Activated B cell treated with CpG ODN at 0.5 μM for 24 hours (primary cell): Measurements from ENCODE around the gene HSD17B14. TPM values are rescaled to one million over a fixed set of nuclear protein-coding genes. Genes with fewer than 3 reads are reported as not detected.
A peak's percentile ranks its signal among the peaks of the same experiment; 100 is the strongest.

Experiments used
- ATAC-seq: fragments of 200-7000 bp; cut with Tn5 transposase; one replicate; pipeline ENCODE4 v1.10.0; 2021; ENCODE audit warnings: low read depth, mild to moderate bottlenecking, moderate library complexity
- CTCF ChIA-PET: fragments of 350-600 bp; sonication (Branson Sonifier 250); formaldehyde crosslinking; loops from one replicate; lab custom pipeline; 2021; ENCODE audit warnings: antibody characterized with exemption; lab: Charles Lee
- POLR2A ChIA-PET: fragments of 350-600 bp; sonication (Branson Sonifier 250); formaldehyde crosslinking; loops from one replicate; lab custom pipeline; 2021; ENCODE audit warnings: antibody characterized with exemption; lab: Charles Lee
- DNase-seq: peaks from one replicate; pipeline ENCODE4 v3.0.0; 2022
- H3K27ac Mint-ChIP-seq: one replicate; pipeline ENCODE4 v1.8.0; 2020; ENCODE audit warnings: mixed read lengths
- H3K27me3 Mint-ChIP-seq: one replicate; pipeline ENCODE4 v1.8.0; 2021; ENCODE audit warnings: mixed read lengths
- H3K36me3 Mint-ChIP-seq: one replicate; pipeline ENCODE4 v1.8.0; 2021; ENCODE audit warnings: low read depth, mixed read lengths
- H3K4me1 Mint-ChIP-seq: one replicate; pipeline ENCODE4 v1.8.0; 2021; ENCODE audit warnings: mixed read lengths
- H3K4me3 Mint-ChIP-seq: one replicate; pipeline ENCODE4 v1.8.0; 2020; ENCODE audit warnings: mild to moderate bottlenecking, mixed read lengths
- H3K9me3 Mint-ChIP-seq: one replicate; pipeline ENCODE4 v1.8.0; 2020; ENCODE audit warnings: mixed read lengths
- intact Hi-C: fragments of 100-400 bp; cut with micrococcal nuclease; formaldehyde crosslinking; loops from one replicate; pipeline ENCODE4 v1.15.1; 2024
- total RNA-seq: library from RNA; stranded (reverse); gene quantifications from 2 replicates; pipeline ENCODE4 v1.2.3, GENCODE V29; 2022
- TF ChIP-seq, protein P1 (sequence below): fragments of 200-600 bp; IDR thresholded peaks from one replicate; pipeline ENCODE4 v1.8.0; 2022; ENCODE audit warnings: antibody characterized with exemption, mild to moderate bottlenecking

Gene HSD17B14
- total RNA-seq, 1 donor from 2014 or later, result 2.6 TPM

DNA sequence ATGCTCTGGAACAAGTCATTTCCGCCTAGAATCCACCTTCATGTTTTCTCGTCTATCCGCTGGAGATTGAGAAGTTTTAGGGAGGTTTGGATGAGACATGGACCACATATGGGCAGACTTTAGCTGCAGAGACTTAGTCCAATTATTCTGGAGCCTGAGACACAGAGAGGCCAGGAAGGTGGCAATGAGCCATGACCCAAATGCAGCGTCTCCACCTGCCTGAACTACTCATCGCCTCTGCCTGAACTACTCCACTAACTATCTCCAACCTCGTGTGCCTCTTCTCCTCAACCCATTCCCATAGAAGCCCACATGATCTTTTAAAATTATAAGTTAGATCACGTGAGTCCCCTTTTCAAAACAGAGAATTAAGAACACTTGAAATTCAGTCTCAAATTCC lies 26.5 kb upstream of the HSD17B14 start:
- Mint-ChIP-seq H3K4me1 (peaks cover 10% of the 10 kb centered on the region), H3K4me3 (no peak overlapping the region), H3K9me3 (no peaks in the 10 kb centered on the region), H3K27me3 (no peaks in the 10 kb centered on the region), H3K27ac (no peak overlapping the region), H3K36me3 (no peaks in the 10 kb centered on the region)
- ChIA-PET POLR2A (interaction anchor here (1.6 kb wide), 1 partner anchor 9 kb away, joined by 4 read pairs; the partner anchor contains the start of gene PPP1R15A), CTCF (no interaction called here)
- ATAC-seq (no peak), DNase-seq (no peak)
- intact Hi-C loops, result no loop called here
- TF ChIP-seq, protein P1, sequence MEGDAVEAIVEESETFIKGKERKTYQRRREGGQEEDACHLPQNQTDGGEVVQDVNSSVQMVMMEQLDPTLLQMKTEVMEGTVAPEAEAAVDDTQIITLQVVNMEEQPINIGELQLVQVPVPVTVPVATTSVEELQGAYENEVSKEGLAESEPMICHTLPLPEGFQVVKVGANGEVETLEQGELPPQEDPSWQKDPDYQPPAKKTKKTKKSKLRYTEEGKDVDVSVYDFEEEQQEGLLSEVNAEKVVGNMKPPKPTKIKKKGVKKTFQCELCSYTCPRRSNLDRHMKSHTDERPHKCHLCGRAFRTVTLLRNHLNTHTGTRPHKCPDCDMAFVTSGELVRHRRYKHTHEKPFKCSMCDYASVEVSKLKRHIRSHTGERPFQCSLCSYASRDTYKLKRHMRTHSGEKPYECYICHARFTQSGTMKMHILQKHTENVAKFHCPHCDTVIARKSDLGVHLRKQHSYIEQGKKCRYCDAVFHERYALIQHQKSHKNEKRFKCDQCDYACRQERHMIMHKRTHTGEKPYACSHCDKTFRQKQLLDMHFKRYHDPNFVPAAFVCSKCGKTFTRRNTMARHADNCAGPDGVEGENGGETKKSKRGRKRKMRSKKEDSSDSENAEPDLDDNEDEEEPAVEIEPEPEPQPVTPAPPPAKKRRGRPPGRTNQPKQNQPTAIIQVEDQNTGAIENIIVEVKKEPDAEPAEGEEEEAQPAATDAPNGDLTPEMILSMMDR, result no peak

DNA sequence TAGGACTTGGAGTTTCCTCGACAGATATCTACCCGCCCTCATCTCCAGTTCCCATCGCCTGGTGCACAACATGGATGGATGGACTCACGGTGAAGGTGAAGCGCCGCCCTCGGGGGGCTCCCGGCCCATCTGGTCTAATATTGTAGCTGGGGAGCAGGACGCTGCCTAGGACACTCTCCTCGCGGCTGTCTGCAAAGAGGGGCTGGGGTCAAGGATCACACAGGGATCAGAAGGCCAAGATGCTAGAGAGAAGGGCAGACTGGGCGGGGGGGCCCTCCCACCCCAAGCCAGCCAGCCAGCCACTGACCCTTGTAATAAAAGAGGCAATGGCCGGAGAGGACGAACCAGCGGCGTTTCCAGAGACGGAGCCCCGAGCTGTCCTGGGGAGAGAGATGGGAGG lies 25.0 kb upstream of the HSD17B14 start:
- Mint-ChIP-seq H3K4me1 (peaks cover 8% of the 10 kb centered on the region), H3K27ac (no peak overlapping the region), H3K9me3 (no peaks in the 10 kb centered on the region), H3K36me3 (no peaks in the 10 kb centered on the region), H3K27me3 (no peaks in the 10 kb centered on the region), H3K4me3 (no peak overlapping the region)
- ATAC-seq (no peak), DNase-seq (no peak)
- TF ChIP-seq, protein P1, result no peak
- intact Hi-C loops, result no loop called here
- ChIA-PET CTCF (interaction anchor here (0.7 to 0.8 kb wide), 2 partner anchors 18 to 71 kb away, joined by 4 to 5 read pairs; no protein-coding TSS in a partner anchor), POLR2A (no interaction called here)

DNA sequence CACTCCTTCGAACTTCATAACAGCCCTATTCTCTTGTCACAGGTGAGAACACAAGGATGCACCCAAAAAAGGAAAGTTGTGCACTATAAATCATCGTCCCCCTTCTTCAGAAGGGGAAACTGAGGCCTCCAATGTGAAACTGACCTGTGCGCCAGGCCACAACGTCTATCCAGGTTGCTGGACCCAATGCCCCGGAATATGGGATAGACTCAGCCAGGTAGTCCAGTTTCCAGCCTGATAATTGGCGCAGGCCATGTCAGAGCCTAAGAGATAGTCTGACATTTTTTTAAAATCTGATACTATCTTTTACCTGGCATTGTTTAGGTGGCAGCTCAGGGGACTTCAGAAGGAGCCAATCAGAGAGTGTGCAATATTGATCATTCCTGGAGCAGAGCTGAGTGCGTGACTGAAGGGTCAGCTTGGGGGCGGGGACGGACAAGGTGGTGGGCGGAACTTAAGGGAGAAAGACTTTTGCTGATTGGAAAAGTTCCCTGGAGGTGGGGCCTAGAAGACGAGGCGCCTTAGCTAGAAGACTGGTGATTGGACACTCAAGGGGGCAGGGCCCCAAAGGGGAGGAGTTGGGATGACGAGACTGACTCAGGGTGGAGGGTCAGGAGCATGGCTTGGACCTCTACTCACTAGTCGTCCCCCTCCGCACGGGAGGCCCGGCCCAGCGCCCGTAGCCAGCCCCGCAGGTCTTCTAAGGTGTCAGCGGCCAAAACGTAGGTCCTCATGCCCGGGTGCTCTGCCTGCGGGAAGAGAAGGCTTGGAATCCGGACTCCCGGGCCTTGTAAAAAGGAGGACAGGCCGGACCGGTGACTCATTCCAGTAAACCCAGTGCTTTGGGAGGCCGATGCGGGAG lies 23.7 kb upstream of the HSD17B14 start:
- POLR2A ChIA-PET, result no interaction called here
- CTCF ChIA-PET, result interaction anchor here (0.7 kb wide), 1 partner anchor 111 kb away, joined by 3 read pairs; no protein-coding TSS in a partner anchor
- TF ChIP-seq, protein P1, result no peak
- H3K4me3 Mint-ChIP-seq, result peak overlapping the region; percentile 44
- no peaks in the 10 kb centered on the region for H3K36me3 Mint-ChIP-seq
- intact Hi-C loops, result loop anchor here (5.0 kb wide), 1 partner anchor 107 kb away; the partner anchor contains the start of gene FTL
- H3K9me3 Mint-ChIP-seq, result no peaks in the 10 kb centered on the region
- DNase-seq (no peak), ATAC-seq (peak; percentile 32)
- no peaks in the 10 kb centered on the region for H3K27me3 Mint-ChIP-seq
- peak overlapping the region; percentile 47 for H3K27ac Mint-ChIP-seq
- H3K4me1 Mint-ChIP-seq, result peaks cover 7% of the 10 kb centered on the region

DNA sequence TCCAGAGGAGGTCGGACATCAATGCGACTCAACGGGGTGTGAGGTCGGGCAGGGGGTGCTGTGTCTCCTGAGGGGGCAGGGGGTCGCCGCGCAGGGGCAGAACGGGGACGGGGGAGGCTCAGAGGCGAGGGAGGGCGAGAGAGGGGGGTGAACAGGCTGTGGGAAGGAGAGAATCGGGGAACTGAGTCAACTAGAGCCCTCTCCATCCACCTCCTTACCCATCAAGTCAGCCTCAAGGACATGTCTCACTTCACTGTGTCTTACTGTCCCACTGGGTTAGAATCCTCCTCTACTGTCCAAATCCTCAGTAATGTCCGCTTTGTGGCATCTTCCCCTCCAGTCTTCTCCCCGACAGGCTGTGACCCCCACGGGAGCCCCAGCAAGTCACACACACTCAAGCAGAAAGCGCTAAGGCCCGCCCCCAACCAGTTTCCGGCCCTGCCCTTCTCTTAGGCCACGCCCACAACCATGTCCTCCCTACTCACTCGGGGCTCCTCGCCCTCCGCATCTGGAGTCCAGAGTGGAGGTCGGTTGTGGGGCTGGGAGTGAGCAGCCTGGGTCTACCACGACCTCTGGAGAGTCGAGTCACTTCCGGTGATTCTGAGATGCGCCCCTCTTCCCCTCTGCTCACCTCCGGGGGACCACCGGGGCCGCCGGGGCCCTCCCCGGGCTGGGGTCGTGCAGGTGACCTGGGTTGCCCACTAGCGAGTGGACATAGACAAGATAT lies 22.9 kb upstream of the HSD17B14 start:
- peak; percentile 66 for DNase-seq
- intact Hi-C loops, result loop anchor here (1.0 to 5.0 kb wide), 3 partner anchors 13 to 108 kb away; partner anchors contain the start of genes FTL, NUCB1 and PPP1R15A
- Mint-ChIP-seq H3K4me3 (peak overlapping the region; percentile 92), H3K36me3 (no peaks in the 10 kb centered on the region), H3K9me3 (no peaks in the 10 kb centered on the region), H3K4me1 (peaks cover 7% of the 10 kb centered on the region), H3K27ac (peak overlapping the region; percentile 87), H3K27me3 (no peaks in the 10 kb centered on the region)
- CTCF ChIA-PET, result interaction anchor here (0.7 to 1.2 kb wide), 2 partner anchors 64 to 112 kb away, joined by 3 to 4 read pairs; no protein-coding TSS in a partner anchor
- TF ChIP-seq, protein P1, result no peak
- POLR2A ChIA-PET, result interaction anchor here (0.6 to 1.8 kb wide), 3 partner anchors 13 to 84 kb away, joined by 6 to 10 read pairs (median 9); partner anchors contain the start of gene PPP1R15A
- peak; percentile 84 for ATAC-seq
